Activated T-helper 2 cell treated with anti-CD3 and anti-CD28 coated beads, Interferon-gamma antibody, Interleukin-2, Interleukin-4, amounts not matched to agents 10 μg/mL and 5 μg/mL and 100 μg/mL, durations not matched to agents 14 hours and 24 hours and 36 hours (primary cell): ENCODE data around the gene REEP1. TPM values are rescaled to one million over a fixed set of nuclear protein-coding genes. Genes with fewer than 3 reads are reported as not detected.

Experiments used
- DNase-seq: peaks from one replicate; pipeline ENCODE4 v3.0.0; 2021; ENCODE audit warnings: low spot score
- H3K27ac Mint-ChIP-seq: one replicate; pipeline ENCODE4 v1.8.0; 2021; ENCODE audit warnings: mixed read lengths
- H3K27me3 Mint-ChIP-seq: one replicate; pipeline ENCODE4 v1.8.0; 2021; ENCODE audit warnings: low read depth, mixed read lengths
- H3K36me3 Mint-ChIP-seq: one replicate; pipeline ENCODE4 v1.8.0; 2021; ENCODE audit warnings: low read depth, mixed read lengths
- H3K4me1 Mint-ChIP-seq: one replicate; pipeline ENCODE4 v1.8.0; 2021; ENCODE audit warnings: low read depth, mixed read lengths
- H3K4me3 Mint-ChIP-seq: one replicate; pipeline ENCODE4 v1.8.0; 2021; ENCODE audit warnings: low read depth, mild to moderate bottlenecking, moderate library complexity, mixed read lengths
- H3K9me3 Mint-ChIP-seq: one replicate; pipeline ENCODE4 v1.8.0; 2021; ENCODE audit warnings: mixed read lengths
- intact Hi-C: fragments of 100-400 bp; cut with micrococcal nuclease; formaldehyde crosslinking; loops from one replicate; pipeline ENCODE4 v1.15.1; 2023
- total RNA-seq: library from RNA; stranded (reverse); gene quantifications from 2 replicates; pipeline ENCODE4 v1.2.3, GENCODE V29; 2022

REEP1 gene, protein sequence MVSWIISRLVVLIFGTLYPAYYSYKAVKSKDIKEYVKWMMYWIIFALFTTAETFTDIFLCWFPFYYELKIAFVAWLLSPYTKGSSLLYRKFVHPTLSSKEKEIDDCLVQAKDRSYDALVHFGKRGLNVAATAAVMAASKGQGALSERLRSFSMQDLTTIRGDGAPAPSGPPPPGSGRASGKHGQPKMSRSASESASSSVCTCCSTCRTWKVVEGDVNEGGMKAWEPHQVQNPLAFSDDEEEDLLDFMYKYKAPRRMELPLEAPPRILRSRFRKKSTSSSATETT
- 0.62 and 0.71 TPM in 2 replicates for total RNA-seq

DNA sequence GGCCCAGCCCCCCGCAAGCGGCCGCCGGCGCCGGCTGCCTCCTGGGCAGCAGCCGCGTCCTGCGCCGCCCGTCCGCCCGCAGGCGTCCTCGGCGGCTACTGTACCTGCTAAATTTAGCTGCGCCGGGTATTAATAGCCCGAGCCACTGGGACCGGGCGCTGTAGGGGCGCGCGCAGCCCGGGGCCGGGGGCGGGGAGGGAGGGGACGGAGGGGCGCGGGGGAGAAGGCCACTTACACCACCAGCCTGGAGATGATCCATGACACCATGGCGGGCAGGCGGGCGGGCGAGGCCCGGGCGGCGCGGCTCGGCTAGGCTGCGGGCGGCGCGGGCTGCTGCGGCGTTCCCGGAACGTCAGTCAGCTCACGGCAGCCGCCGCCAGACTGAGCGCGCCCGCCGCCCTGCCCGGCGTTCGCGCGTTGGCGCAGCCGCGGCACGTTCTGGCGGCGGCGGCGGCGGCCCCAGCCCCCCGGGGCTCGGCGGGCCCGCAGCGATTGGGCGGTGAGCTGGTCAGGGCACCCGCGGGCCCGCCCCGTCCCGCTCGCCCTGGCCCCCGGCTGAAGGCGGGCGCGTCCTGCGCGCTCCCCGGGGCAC lies at the start of gene REEP1:
TSS of gene REEP1 (minus strand) at position 383 of the 592 bp plus-strand sequence. CDS start at position 267, 116 bp downstream.
- Mint-ChIP-seq H3K36me3 (peaks cover 5% of the 10 kb centered on the region), H3K27ac (no peak within 1 kb of the TSS), H3K4me1 (peaks cover 15% of the 10 kb centered on the region), H3K9me3 (peaks cover 13% of the 10 kb centered on the region), H3K27me3 (peaks cover 68% of the 10 kb centered on the region), H3K4me3 (peak within 1 kb of the TSS; percentile 79)
- intact Hi-C loops: loop anchor here (5.0 kb wide), 1 partner anchor 450 kb away; no protein-coding TSS in a partner anchor
- DNase-seq: no peak

DNA sequence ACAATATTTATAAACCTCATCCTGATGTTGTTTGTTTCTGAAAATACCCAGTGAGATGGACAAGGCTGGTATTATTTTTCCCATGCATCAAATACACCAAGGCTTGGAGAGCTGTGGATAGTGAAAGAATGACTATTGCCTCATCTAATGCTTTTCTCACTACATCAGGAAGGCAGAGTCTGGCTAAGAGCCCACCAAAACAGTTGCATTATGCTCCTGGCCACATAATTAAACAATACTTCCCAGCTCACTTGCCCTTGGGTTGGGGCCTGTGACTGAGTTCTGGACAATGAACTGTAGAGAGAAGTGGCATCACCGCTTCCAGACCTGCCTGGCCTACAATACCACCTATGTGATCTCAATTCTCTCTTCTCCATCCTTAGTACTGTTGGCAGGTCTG lies 46.4 kb upstream of the REEP1 start:
- Mint-ChIP-seq H3K27me3 (peaks cover 8% of the 10 kb centered on the region), H3K4me1 (peaks cover 2% of the 10 kb centered on the region)

DNA sequence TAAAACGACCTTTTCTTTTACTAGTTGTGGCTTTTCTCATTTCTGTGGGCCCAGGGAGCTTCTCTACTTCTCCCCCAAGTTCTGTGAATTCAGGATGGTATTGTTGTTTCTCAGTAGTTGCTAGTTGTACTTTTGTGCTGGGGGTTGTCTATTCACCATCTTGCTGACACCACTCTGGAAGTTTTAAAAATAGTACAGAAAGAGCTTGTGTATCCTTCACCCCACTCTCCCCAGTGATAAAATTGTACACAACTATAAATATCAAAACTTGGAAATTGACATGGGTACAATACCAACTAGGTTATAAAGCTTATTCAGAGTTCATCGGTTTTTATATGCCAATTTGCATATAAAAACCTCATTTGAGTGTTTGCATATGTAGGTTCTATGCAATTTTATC lies 45.3 kb upstream of the REEP1 start:
- no peak overlapping the region for H3K4me3 Mint-ChIP-seq
- H3K4me1 Mint-ChIP-seq: peaks cover 2% of the 10 kb centered on the region
- peaks cover 13% of the 10 kb centered on the region for H3K27me3 Mint-ChIP-seq
- no peaks in the 10 kb centered on the region for H3K36me3 Mint-ChIP-seq
- no peaks in the 10 kb centered on the region for H3K9me3 Mint-ChIP-seq
- intact Hi-C loops: no loop called here
- H3K27ac Mint-ChIP-seq: no peak overlapping the region
- DNase-seq: no peak

More for the DNA sequence above, 46.4 kb upstream of the REEP1 start:
- DNase-seq: no peak
- H3K4me3 Mint-ChIP-seq: no peak overlapping the region
- H3K27ac Mint-ChIP-seq: no peak overlapping the region
- H3K36me3 Mint-ChIP-seq: no peaks in the 10 kb centered on the region
- intact Hi-C loops: no loop called here
- no peaks in the 10 kb centered on the region for H3K9me3 Mint-ChIP-seq

DNA sequence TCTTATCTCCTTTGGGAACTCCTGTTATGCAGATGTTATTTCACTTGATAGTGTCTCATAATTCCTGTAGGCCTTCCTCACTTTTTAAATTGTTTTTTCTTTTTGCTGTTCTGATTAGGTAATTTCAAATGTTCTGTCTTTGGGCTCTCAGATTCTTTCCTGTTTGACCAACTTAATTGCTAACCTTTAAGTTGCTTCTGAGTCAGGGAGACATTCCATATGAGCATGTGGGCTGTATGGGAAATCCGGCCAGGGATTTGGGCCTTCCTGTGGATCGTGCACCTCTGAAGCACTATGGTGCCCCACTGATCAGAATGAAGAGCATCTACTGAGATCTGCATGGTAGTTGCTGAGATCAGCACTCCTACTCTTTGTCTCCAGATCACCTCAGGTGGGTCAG lies 44.7 kb upstream of the REEP1 start:
- H3K36me3 Mint-ChIP-seq: no peaks in the 10 kb centered on the region
- intact Hi-C loops: no loop called here

GRCh38 chr2:86378469-86378868 lies 41.0 kb upstream of the REEP1 start:
- Mint-ChIP-seq H3K9me3 (peaks cover 4% of the 10 kb centered on the region), H3K4me1 (peaks cover 2% of the 10 kb centered on the region), H3K4me3 (no peak overlapping the region), H3K36me3 (no peaks in the 10 kb centered on the region), H3K27me3 (peaks cover 32% of the 10 kb centered on the region), H3K27ac (no peak overlapping the region)
- intact Hi-C loops: no loop called here
- no peak for DNase-seq

More for the DNA sequence above, 44.7 kb upstream of the REEP1 start:
- Mint-ChIP-seq H3K27me3 (peaks cover 16% of the 10 kb centered on the region), H3K4me3 (no peak overlapping the region), H3K9me3 (no peaks in the 10 kb centered on the region), H3K27ac (no peak overlapping the region), H3K4me1 (peaks cover 2% of the 10 kb centered on the region)
- no peak for DNase-seq

DNA sequence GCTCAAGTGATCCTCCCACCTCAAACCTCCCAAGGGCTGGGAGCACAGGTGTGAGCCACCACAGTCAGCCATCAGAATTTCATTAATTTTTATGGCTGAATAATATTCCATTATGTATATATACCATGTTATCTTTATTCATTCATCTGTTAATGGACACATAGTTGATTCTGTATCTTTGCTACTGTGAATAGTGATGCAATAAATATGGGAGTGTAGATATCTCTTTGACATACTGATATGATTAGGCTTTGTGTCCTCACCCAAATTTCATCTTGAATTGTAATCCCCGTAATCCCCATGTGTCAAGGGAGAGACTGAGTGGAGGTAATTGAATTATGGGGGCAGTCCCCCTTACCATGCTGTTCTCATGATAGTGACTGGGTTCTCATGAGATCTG lies 38.2 kb upstream of the REEP1 start:
- Mint-ChIP-seq H3K27ac (no peak overlapping the region), H3K9me3 (peaks cover 6% of the 10 kb centered on the region), H3K36me3 (no peaks in the 10 kb centered on the region), H3K4me3 (no peak overlapping the region), H3K4me1 (peaks cover 9% of the 10 kb centered on the region), H3K27me3 (peaks cover 36% of the 10 kb centered on the region)
- no peak for DNase-seq
- intact Hi-C loops: no loop called here

GRCh38 chr2:86372641-86373502 lies 35.4 kb upstream of the REEP1 start:
- H3K4me3 Mint-ChIP-seq: no peak overlapping the region
- peaks cover 10% of the 10 kb centered on the region for H3K36me3 Mint-ChIP-seq
- DNase-seq: no peak
- peaks cover 23% of the 10 kb centered on the region for H3K27me3 Mint-ChIP-seq
- H3K9me3 Mint-ChIP-seq: peaks cover 21% of the 10 kb centered on the region
- intact Hi-C loops: no loop called here
- H3K27ac Mint-ChIP-seq: no peak overlapping the region
- peaks cover 25% of the 10 kb centered on the region for H3K4me1 Mint-ChIP-seq

DNA sequence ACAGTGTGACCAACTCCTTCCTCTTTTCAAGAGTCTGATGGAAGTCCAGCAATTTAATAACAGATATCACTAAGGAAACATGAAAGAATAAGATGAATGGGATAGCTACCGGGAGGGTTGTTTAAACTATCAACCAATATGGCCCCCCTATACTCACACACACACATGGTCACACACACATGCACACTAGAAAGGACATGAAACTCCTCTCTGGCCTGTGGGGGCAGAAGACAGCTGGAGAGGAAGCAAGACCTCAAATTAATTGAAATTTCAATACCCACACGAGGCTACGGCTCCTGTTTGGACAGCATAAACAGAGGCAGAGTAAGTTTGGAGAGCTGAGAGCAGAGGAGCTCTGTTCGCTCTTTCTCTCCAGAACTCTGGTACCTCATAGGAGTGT lies 34.7 kb upstream of the REEP1 start:
- DNase-seq: no peak

DNA sequence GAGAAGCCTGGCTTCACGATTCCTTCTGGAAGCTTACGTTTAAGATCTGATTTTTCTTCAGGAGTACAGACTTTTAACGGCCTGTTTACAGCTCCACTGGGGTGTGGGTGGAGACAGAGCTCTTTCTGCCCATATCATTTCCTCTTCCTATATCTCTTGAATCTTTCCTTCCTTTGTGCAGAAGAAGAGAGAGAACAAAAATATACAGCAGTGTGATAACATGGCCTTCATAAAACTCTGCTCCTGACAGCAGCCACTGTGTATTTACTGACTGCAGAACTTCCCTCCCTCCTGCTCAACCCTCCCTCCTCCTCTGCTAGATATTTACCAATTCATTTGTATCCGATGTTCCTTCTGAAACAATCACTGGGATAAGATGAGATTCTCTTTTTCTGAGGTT lies 34.1 kb upstream of the REEP1 start:
- H3K9me3 Mint-ChIP-seq: peaks cover 21% of the 10 kb centered on the region
- H3K27me3 Mint-ChIP-seq: peaks cover 17% of the 10 kb centered on the region
- peaks cover 29% of the 10 kb centered on the region for H3K4me1 Mint-ChIP-seq
- H3K4me3 Mint-ChIP-seq: no peak overlapping the region
- peaks cover 10% of the 10 kb centered on the region for H3K36me3 Mint-ChIP-seq
- H3K27ac Mint-ChIP-seq: peak overlapping the region; percentile 5
- DNase-seq: no peak
- intact Hi-C loops: no loop called here

More for the DNA sequence above, 34.7 kb upstream of the REEP1 start:
- Mint-ChIP-seq H3K4me3 (no peak overlapping the region), H3K27me3 (peaks cover 20% of the 10 kb centered on the region), H3K27ac (no peak overlapping the region), H3K9me3 (peaks cover 21% of the 10 kb centered on the region), H3K36me3 (peaks cover 10% of the 10 kb centered on the region), H3K4me1 (peaks cover 27% of the 10 kb centered on the region)
- intact Hi-C loops: no loop called here

DNA sequence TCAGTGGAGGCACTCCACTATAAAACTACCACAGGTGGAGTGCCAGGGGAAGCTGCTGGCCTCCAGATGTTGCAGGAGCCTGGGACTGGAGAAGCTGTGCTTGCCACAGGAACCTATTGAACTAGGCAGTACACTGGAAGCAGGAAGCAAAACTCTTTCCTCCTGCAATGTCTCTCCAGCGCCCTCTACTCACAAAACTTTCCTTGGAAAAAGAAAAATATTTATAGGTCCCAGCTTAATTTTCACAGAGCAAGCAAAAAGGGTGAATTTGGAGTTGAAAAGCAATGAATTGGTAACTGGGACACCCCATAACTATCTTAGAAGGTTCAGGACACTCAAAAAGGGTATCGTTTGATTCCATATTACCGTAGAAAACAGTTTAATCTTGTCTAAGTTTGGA lies 33.2 kb upstream of the REEP1 start:
- Mint-ChIP-seq H3K4me1 (peaks cover 29% of the 10 kb centered on the region), H3K36me3 (peaks cover 10% of the 10 kb centered on the region), H3K9me3 (peaks cover 17% of the 10 kb centered on the region), H3K27me3 (peaks cover 14% of the 10 kb centered on the region), H3K4me3 (no peak overlapping the region), H3K27ac (no peak overlapping the region)
- intact Hi-C loops: no loop called here
- no peak for DNase-seq

DNA sequence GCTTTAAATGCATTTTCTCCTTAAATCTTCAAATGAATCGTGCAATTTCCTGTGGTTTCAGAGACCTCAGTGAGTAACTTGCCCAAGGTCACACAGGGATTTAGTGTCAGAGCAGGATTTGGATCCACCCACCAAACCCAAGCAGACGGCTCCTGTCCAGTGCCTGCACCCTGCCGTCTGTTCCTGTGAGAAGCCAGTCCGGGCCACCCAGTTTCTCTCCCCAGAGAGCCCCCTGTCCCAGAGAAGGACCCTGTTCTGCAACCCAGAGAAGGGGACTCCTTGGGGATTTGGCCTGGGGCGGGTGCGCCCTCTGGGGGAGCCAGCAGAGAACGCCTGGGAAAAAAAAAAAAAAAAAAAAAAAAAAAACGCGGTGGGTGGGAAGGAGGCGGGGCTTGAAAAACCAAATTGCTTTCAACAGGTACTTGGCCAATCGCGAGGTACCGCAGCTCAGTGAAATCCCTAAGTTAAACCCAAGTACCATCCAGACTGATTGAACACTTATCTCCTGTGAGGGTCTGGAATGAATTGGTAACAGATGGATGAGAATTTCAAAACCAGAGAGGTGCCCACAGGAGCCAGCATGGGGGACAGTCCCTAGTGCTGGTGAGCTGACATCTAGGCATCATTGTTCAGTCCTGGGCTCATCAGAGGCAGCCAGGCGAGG lies 30.9 kb upstream of the REEP1 start:
- intact Hi-C loops: loop anchor here (5.0 kb wide), 1 partner anchor 146 kb away; no protein-coding TSS in a partner anchor
- Mint-ChIP-seq H3K27me3 (peaks cover 4% of the 10 kb centered on the region), H3K27ac (no peak overlapping the region), H3K4me3 (no peak overlapping the region), H3K4me1 (peaks cover 29% of the 10 kb centered on the region), H3K9me3 (peaks cover 17% of the 10 kb centered on the region), H3K36me3 (peaks cover 10% of the 10 kb centered on the region)
- DNase-seq: peak; percentile 16

- peaks cover 29% of the 10 kb centered on the region for H3K4me1 Mint-ChIP-seq
- H3K9me3 Mint-ChIP-seq: peaks cover 17% of the 10 kb centered on the region
- no peak for DNase-seq
- no peak overlapping the region for H3K27ac Mint-ChIP-seq
- no peaks in the 10 kb centered on the region for H3K27me3 Mint-ChIP-seq
- intact Hi-C loops: loop anchor here (5.0 kb wide), 1 partner anchor 145 kb away; no protein-coding TSS in a partner anchor
- peaks cover 10% of the 10 kb centered on the region for H3K36me3 Mint-ChIP-seq
- H3K4me3 Mint-ChIP-seq: no peak overlapping the region
Observed at GRCh38 chr2:86367499-86367777, 30.0 kb upstream of the REEP1 start.
